Thoracic aorta (tissue), 2 donors: ENCODE results near the gene TRIM7. TPM values are rescaled to one million over a fixed set of nuclear protein-coding genes. Genes with fewer than 3 reads are reported as not detected.

Source experiments
- ATAC-seq: fragments of 150-250 bp; one replicate; pipeline ENCODE4 v1.8.0; 2017; ENCODE audit warnings: low read depth; ENCODE audit not compliant: insufficient number of reproducible peaks, low FRiP score
- DNase-seq: peaks from one replicate; pipeline ENCODE4 v3.0.0-alpha.2; 2020; ENCODE audit warnings: low spot score
- H3K27ac ChIP-seq, 2 donors: fragments of 200-600 bp; sonication (generic); 1 replicate in 1 of 2; 2 replicates in 1 of 2; pipeline ENCODE4 v1.5.1; 2016; ENCODE audit warnings: mild to moderate bottlenecking in 2 of 2, moderate library complexity in 2 of 2
- H3K27me3 ChIP-seq: fragments of 200-600 bp; sonication (generic); replicated peaks from 2 replicates; pipeline ENCODE4 v1.6.0; 2016; ENCODE audit warnings: mild to moderate bottlenecking; ENCODE audit not compliant: insufficient read depth
- H3K36me3 ChIP-seq: fragments of 200-600 bp; sonication (generic); one replicate; pipeline ENCODE4 v1.5.1; 2016
- H3K4me1 ChIP-seq, 2 donors: fragments of 200-600 bp; sonication (generic); 1 replicate in 1 of 2; 2 replicates in 1 of 2; pipeline versions ENCODE4 v1.5.1 to v1.6.0; 2016; ENCODE audit warnings: low read depth in 2 of 2, mild to moderate bottlenecking in 1 of 2; ENCODE audit not compliant: control insufficient read depth in 1 of 2
- H3K4me3 ChIP-seq: fragments of 200-600 bp; sonication (generic); 2 replicates; pipeline ENCODE4 v1.5.1; 2016; ENCODE audit warnings: mild to moderate bottlenecking
- H3K9me3 ChIP-seq: fragments of 200-600 bp; sonication (generic); 2 replicates; pipeline ENCODE4 v1.5.1; 2016
- total RNA-seq, 2 donors: library from RNA; depleted of rRNA; stranded (reverse); fragments of >200 nt; gene quantifications; one replicate each; pipeline versions ENCODE4 v1.1.0 to v1.2.3, GENCODE V29; 2016
- TF ChIP-seq, protein P1 (sequence below): fragments of 200-600 bp; sonication (generic); IDR thresholded peaks from one replicate; pipeline ENCODE4 v1.5.1; 2019; ENCODE audit warnings: antibody characterized with exemption

The TRIM7 gene
- total RNA-seq, 2 donors from 2014 or later = 11.4 to 14.7 TPM

DNA sequence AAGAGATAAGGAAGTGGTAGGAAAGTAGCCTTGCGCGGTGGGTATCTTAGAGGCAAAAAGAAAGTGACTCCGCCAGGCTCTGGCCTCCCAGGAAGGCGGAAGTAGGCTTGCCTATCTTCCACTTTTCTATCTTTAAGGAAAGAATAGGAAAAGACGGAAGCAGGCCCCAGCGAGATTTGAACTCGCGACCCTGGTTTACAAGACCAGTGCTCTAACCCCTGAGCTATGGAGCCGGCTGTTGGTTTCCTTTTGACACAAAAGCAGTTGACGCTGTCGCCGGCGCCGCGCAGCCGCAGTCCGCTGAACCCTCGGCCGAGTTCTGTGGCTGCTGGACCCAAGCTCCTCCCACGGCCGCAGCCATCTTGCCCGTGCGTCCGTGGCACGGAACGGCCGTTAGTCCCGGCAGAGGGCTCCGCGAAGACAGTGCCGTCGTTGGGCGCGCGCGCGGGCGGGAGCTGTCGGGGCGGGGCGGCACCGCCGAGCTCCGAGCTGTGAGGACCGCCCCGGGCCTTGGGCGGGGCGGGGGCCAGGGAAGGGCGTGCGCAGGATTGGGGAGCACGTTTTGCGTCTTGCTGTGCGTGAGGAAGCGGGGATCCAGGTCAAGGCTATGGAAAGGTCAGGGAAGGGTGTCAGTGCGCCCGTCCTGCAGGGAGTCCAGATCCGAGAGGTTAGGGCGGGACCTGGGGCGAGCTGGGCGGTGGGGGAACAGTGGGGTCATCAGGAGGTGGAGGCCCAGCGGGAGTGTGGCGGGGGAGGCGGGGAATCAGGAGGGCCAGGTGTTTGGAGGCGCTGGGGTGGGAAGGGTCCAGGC lies 13.3 kb downstream of the TRIM7 start:
- H3K27ac ChIP-seq = peak overlapping the region; percentile 89 to 94
- H3K27me3 ChIP-seq = no peaks in the 10 kb centered on the region
- peak overlapping the region; percentile 99 for H3K4me3 ChIP-seq
- H3K4me1 ChIP-seq = peaks cover 4 to 8% of the 10 kb centered on the region in 2 donors
- ATAC-seq (peak; percentile 83), DNase-seq (peak; percentile 76)
- H3K36me3 ChIP-seq = no peaks in the 10 kb centered on the region
- TF ChIP-seq, protein P1, sequence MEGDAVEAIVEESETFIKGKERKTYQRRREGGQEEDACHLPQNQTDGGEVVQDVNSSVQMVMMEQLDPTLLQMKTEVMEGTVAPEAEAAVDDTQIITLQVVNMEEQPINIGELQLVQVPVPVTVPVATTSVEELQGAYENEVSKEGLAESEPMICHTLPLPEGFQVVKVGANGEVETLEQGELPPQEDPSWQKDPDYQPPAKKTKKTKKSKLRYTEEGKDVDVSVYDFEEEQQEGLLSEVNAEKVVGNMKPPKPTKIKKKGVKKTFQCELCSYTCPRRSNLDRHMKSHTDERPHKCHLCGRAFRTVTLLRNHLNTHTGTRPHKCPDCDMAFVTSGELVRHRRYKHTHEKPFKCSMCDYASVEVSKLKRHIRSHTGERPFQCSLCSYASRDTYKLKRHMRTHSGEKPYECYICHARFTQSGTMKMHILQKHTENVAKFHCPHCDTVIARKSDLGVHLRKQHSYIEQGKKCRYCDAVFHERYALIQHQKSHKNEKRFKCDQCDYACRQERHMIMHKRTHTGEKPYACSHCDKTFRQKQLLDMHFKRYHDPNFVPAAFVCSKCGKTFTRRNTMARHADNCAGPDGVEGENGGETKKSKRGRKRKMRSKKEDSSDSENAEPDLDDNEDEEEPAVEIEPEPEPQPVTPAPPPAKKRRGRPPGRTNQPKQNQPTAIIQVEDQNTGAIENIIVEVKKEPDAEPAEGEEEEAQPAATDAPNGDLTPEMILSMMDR = no peak
- H3K9me3 ChIP-seq = no peaks in the 10 kb centered on the region

DNA sequence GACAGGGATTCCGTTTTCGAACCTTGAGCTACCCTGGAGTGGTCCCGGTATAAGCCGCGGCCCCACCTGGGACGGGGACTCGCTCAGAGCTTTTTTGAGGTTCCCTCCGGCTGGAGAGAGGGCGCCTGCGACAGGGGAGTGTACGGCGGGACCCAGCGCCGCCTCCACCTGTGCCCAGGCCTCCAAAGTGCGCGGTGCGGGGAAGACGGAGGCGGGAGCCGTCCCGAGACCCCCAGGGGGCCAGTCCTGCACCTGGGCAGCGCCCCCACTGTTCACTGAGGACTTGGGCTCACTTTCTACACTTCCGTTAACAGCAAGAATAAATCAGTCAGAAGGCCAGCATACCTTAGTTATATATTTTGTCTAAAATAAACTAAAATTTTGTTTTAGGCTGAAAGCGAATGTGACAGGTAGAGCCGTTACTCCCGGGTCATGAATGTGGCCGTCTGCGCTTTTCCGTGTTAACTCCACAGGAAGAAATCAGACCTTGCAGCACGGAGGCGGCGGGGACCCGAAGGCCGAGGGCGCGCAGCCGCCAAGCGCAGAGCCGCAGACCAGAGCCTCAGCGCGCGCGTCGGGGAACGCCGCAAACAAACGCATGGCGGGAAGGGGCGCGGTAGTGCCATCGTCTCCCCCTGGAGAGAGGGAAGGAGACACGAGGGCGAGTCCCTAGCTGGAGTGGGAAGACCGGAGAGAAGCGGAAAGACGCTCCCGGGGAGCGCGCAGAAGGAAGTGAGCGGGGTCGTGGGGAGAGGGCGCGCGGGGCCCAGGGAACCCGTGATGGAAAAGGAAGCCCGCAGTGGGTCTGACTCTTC lies 14.1 kb downstream of the TRIM7 start:
- H3K27ac ChIP-seq = peak overlapping the region; percentile 89 to 94
- no peak for DNase-seq
- H3K36me3 ChIP-seq = no peaks in the 10 kb centered on the region
- TF ChIP-seq, protein P1 = no peak
- no peak for ATAC-seq
- peak overlapping the region; percentile 99 for H3K4me3 ChIP-seq
- no peaks in the 10 kb centered on the region for H3K27me3 ChIP-seq
- no peaks in the 10 kb centered on the region for H3K9me3 ChIP-seq
- peaks cover 4 to 8% of the 10 kb centered on the region in 2 donors for H3K4me1 ChIP-seq

DNA sequence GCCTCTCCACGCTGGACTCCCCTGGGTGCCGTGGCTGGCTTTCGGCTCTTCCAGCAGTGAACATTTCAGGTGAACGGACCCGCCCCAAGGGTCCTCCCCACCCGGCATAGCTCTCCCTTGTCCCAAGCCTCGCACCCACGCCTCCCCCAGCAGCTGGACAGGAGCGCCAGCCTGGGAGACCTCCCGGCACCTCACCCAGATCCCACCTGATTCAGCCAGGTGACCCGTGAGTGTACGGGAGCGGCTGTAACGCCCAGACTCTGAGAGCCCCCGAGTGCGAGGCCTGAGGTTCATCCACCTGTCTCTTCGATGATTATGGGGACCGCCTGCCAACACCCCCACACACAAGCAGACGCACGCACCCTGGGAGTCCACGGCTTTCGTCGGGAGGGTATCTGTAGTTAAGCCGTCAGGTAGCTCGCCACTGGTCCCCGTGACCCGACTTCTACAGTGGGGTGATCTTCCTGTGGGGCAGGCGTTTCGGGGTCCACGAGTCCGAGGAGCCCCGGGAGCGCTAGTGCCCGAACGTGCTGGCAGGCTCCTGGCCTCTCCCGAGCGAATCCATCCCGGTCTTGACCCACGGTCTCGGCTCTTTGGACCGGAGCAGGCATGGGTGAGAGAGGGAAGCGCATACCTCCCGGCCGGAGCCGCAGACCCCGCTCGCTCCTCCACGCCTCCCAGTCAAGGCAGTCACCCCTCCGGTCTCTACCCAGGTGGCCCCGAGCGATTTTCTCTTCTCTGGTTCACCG lies 14.9 kb downstream of the TRIM7 start:
- H3K36me3 ChIP-seq = no peaks in the 10 kb centered on the region
- H3K27me3 ChIP-seq = no peaks in the 10 kb centered on the region
- ATAC-seq (no peak), DNase-seq (no peak)
- H3K9me3 ChIP-seq = no peaks in the 10 kb centered on the region
- peaks cover 4 to 8% of the 10 kb centered on the region in 2 donors for H3K4me1 ChIP-seq
- H3K27ac ChIP-seq = peak overlapping the region; percentile 89 to 94
- peak overlapping the region; percentile 99 for H3K4me3 ChIP-seq
- TF ChIP-seq, protein P1 = no peak

DNA sequence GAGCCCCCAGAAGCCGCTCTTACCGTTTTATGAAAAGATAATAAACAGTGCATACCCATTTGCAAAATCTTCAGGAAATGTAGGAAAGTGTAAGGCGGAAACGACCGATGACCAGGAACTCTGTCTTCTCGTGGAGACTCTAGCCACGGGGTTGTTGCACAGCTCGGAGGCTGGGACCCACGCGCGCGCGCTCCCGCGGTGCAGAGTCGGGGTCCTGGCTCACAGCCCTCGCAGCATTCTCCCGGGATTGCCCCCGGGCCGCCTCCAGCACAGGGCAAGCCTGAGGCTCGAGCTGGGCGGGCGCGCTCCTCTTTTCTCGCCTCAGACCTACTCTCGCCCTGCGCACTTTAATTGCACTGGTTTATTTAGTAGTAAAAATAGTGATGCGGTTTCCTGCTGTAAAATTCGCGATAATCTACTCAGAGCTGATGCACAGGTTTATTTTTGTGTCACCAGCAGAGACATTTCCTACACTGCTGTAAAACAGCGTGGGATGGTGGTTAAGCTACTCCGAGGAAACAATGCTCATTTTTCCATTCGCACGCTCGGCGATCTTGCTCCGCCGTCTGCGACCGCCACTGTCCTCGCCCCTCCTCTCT lies 15.5 kb downstream of the TRIM7 start:
- no peaks in the 10 kb centered on the region for H3K27me3 ChIP-seq
- peak overlapping the region; percentile 99 for H3K4me3 ChIP-seq
- no peaks in the 10 kb centered on the region for H3K36me3 ChIP-seq
- no peak for ATAC-seq
- no peak for DNase-seq
- peaks cover 4 to 14% of the 10 kb centered on the region in 2 donors for H3K4me1 ChIP-seq
- no peaks in the 10 kb centered on the region for H3K9me3 ChIP-seq
- TF ChIP-seq, protein P1 = no peak
- peak overlapping the region; percentile 89 to 94 for H3K27ac ChIP-seq
